B cell (primary cell): Measurements from ENCODE around the gene TMEM63A. TPM values are rescaled to one million over a fixed set of nuclear protein-coding genes. Genes with fewer than 3 reads are reported as not detected.

Experiments used
- ATAC-seq: fragments of 200-7000 bp; cut with Tn5 transposase; one replicate; pipeline ENCODE4 v1.10.0; 2021; ENCODE audit warnings: low read depth, mild to moderate bottlenecking, moderate number of reproducible peaks, moderate library complexity
- CTCF ChIA-PET: fragments of 350-600 bp; sonication (Branson Sonifier 250); formaldehyde crosslinking; loops from one replicate; lab custom pipeline; 2021; ENCODE audit warnings: antibody characterized with exemption, inconsistent platforms; lab: Charles Lee
- POLR2A ChIA-PET: fragments of 350-600 bp; sonication (Branson Sonifier 250); formaldehyde crosslinking; loops from one replicate; lab custom pipeline; 2021; ENCODE audit warnings: antibody characterized with exemption; lab: Charles Lee
- DNase-seq: peaks from one replicate; pipeline ENCODE4 v3.0.0; 2013
- H2AFZ ChIP-seq: 2 replicates; pipeline ENCODE4 v1.6.1; 2012; ENCODE audit warnings: mild to moderate bottlenecking, low read depth, low read length; ENCODE audit not compliant: insufficient read depth, poor library complexity, severe bottlenecking
- H3K27ac ChIP-seq, 2 donors: 1 replicate in 1 of 2; 2 replicates in 1 of 2; pipeline ENCODE4 v1.5.1; 2012 to 2013; ENCODE audit warnings: low read length in 2 of 2, mild to moderate bottlenecking in 2 of 2, moderate library complexity in 1 of 2
- H3K27me3 ChIP-seq, 4 experiments: fragments of 200-600 bp in 1 of 4; sonication (generic) in 1 of 4; replicated peaks in 1 of 4; 1 replicate in 2 of 4; 2 replicates in 2 of 4; pipeline versions ENCODE4 v1.6.1 to v1.7.0; 2013 to 2016; ENCODE audit warnings: low read length in 3 of 4, mild to moderate bottlenecking in 2 of 4, mixed read lengths in 1 of 4, moderate library complexity in 1 of 4; ENCODE audit not compliant: insufficient read depth in 4 of 4, control insufficient read depth in 3 of 4; ENCODE audit errors: control extremely low read depth in 1 of 4
- H3K36me3 ChIP-seq, 2 experiments: replicated peaks in 1 of 2; 1 replicate in 1 of 2; 2 replicates in 1 of 2; pipeline versions ENCODE4 v1.6.1 to v1.7.1; 2013; ENCODE audit warnings: low read length in 1 of 2; ENCODE audit not compliant: insufficient read depth in 2 of 2, control insufficient read depth in 1 of 2; ENCODE audit errors: control extremely low read depth in 1 of 2, extremely low read depth in 1 of 2
- H3K4me1 ChIP-seq, 2 donors: fragments of 200-600 bp in 1 of 2; sonication (generic) in 1 of 2; 1 replicate in 1 of 2; 2 replicates in 1 of 2; pipeline versions ENCODE4 v1.5.1 to v1.6.1; 2013 to 2017; ENCODE audit warnings: low read length in 2 of 2; ENCODE audit not compliant: control insufficient read depth in 2 of 2, insufficient read depth in 2 of 2
- H3K4me2 ChIP-seq: replicated peaks from 2 replicates; pipeline ENCODE3; 2012; ENCODE audit warnings: mild to moderate bottlenecking, low read depth, low read length; ENCODE audit not compliant: poor library complexity, severe bottlenecking
- H3K4me3 ChIP-seq, 5 experiments: fragments of 200-600 bp in 1 of 5; sonication (generic) in 1 of 5; 1 replicate in 3 of 5; 2 replicates in 2 of 5; pipeline versions ENCODE4 v1.5.1 to v1.7.0; 2011 to 2016; ENCODE audit warnings: low read length in 4 of 5, mild to moderate bottlenecking in 4 of 5, low read depth in 2 of 5, control low read depth in 1 of 5, moderate library complexity in 1 of 5; ENCODE audit not compliant: insufficient read depth in 1 of 5; ENCODE audit errors: control extremely low read depth in 1 of 5, extremely low read depth in 1 of 5
- H3K79me2 ChIP-seq: fragments of 200-600 bp; sonication (generic); one replicate; pipeline ENCODE4 v1.6.0; 2016; ENCODE audit warnings: low read length; ENCODE audit not compliant: control insufficient read depth, insufficient read depth
- H3K9ac ChIP-seq: fragments of 200-600 bp; sonication (generic); 2 replicates; pipeline ENCODE4 v1.6.1; 2017; ENCODE audit warnings: mild to moderate bottlenecking, low read length, moderate library complexity
- H3K9me3 ChIP-seq, 3 donors: one replicate each; pipeline versions ENCODE4 v1.6.1 to v1.7.1; 2013; ENCODE audit warnings: low read length in 2 of 3; ENCODE audit not compliant: control insufficient read depth in 2 of 3, insufficient read depth in 1 of 3; ENCODE audit errors: control extremely low read depth in 1 of 3
- H4K20me1 ChIP-seq: 2 replicates; pipeline ENCODE4 v1.6.0; 2012; ENCODE audit warnings: mild to moderate bottlenecking, low read length; ENCODE audit not compliant: insufficient read depth, control insufficient read depth, poor library complexity, severe bottlenecking
- H3K27ac Mint-ChIP-seq: one replicate; pipeline ENCODE4 v1.8.0; 2021; ENCODE audit warnings: mixed read lengths
- H3K27me3 Mint-ChIP-seq: one replicate; pipeline ENCODE4 v1.8.0; 2021; ENCODE audit warnings: mixed read lengths
- H3K4me1 Mint-ChIP-seq: one replicate; pipeline ENCODE4 v1.8.0; 2021; ENCODE audit warnings: mixed read lengths
- H3K4me3 Mint-ChIP-seq: one replicate; pipeline ENCODE4 v1.8.0; 2021; ENCODE audit warnings: mixed read lengths
- H3K9me3 Mint-ChIP-seq: one replicate; pipeline ENCODE4 v1.8.0; 2022; ENCODE audit warnings: mixed read lengths; ENCODE audit not compliant: insufficient read depth
- CTCF ChIP-seq: fragments of 200-600 bp; IDR thresholded peaks from one replicate; pipeline ENCODE4 v1.8.0; 2022; ENCODE audit warnings: antibody characterized with exemption, mild to moderate bottlenecking
- EZH2 ChIP-seq: IDR thresholded peaks from 2 replicates; pipeline ENCODE4 v1.6.1; 2012; ENCODE audit warnings: borderline replicate concordance, low read depth, mild to moderate bottlenecking, moderate library complexity, low read length; ENCODE audit not compliant: insufficient read depth, poor library complexity, severe bottlenecking
- WGBS: methylation state at CpG from one replicate; pipeline ENCODE4 v1.1.5; 2013; ENCODE audit warnings: missing lambda C conversion rate; ENCODE audit not compliant: insufficient coverage; 5-methylcytosine and 5-hydroxymethylcytosine counted together
- intact Hi-C: fragments of 100-400 bp; cut with micrococcal nuclease; formaldehyde crosslinking; loops from one replicate; pipeline ENCODE4 v1.10.0; 2022
- polyA plus RNA-seq: library from polyadenylated mRNA; depleted of rRNA; stranded (reverse); fragments of >200 nt; gene quantifications from 2 replicates; pipeline ENCODE4 v1.2.3, GENCODE V29; 2012
- total RNA-seq, 2 donors: library from RNA; stranded (reverse); fragments of 120-200 nt in 1 of 2; gene quantifications; 1 replicate in 1 of 2; 2 replicates in 1 of 2; pipeline versions ENCODE4 v1.2.3 to v1.2.4, GENCODE V29; 2013 to 2022

The TMEM63A gene
- total and polyA plus RNA-seq, 2 donors (not counting 1 experiment from before 2014, with no cell fraction given) = 209 to 238 TPM

GRCh38 chr1:225809842-225810578 lies 72.2 kb downstream of the TMEM63A start, which contains the start of gene EPHX1:
Gene EPHX1 (plus strand): TSS chr1:225810124. CDS start chr1:225828730, 18,606 bp downstream.
- Histone ChIP-seq H3K4me3 (peak within 1 kb of the TSS; percentile 38 to 65 (median 50)), H3K9ac (peak within 1 kb of the TSS; percentile 56), H3K36me3 (no peaks in the 10 kb centered on the region), H3K4me1 (peaks cover 5 to 14% of the 10 kb centered on the region in 2 donors), H3K9me3 (no peaks in the 10 kb centered on the region), H4K20me1 (no peaks in the 10 kb centered on the region), H3K27ac (no peak within 1 kb of the TSS), H2AFZ (peak within 1 kb of the TSS; percentile 77), H3K79me2 (no peaks in the 10 kb centered on the region), H3K27me3 (peaks cover 0 to 6% (median 3%) of the 10 kb centered on the region in 4 experiments), H3K4me2 (peak within 1 kb of the TSS; percentile 85)
- intact Hi-C loops = loop anchor here (5.0 kb wide), 1 partner anchor 33 kb away; the partner anchor contains the start of gene SRP9
- DNase-seq (peak; percentile 63), ATAC-seq (peak; percentile 85)
- TF ChIP-seq CTCF (no peak), EZH2 (no peak)
- CTCF ChIA-PET = interaction anchor here (0.9 to 1.2 kb wide), 5 partner anchors 30 to 101 kb away, joined by 3 read pairs; partner anchors contain the start of gene SRP9
- Mint-ChIP-seq H3K27ac (peak within 1 kb of the TSS; percentile 65), H3K9me3 (no peaks in the 10 kb centered on the region), H3K4me1 (peaks cover 11% of the 10 kb centered on the region), H3K27me3 (peaks cover 11% of the 10 kb centered on the region), H3K4me3 (peak within 1 kb of the TSS; percentile 88)
- POLR2A ChIA-PET = interaction anchor here (0.7 to 1.5 kb wide), 2 partner anchors 14 to 32 kb away, joined by 4 to 5 read pairs; partner anchors contain the start of gene SRP9
- under 1% methylated on average over 79 of the region's 80 CpGs for WGBS

- H3K36me3 ChIP-seq = no peaks in the 10 kb centered on the region
- no peak overlapping the region for H3K4me2 ChIP-seq
- Mint-ChIP-seq H3K4me1 (peaks cover 11% of the 10 kb centered on the region), H3K27ac (no peak overlapping the region), H3K27me3 (peaks cover 11% of the 10 kb centered on the region), H3K9me3 (no peaks in the 10 kb centered on the region), H3K4me3 (no peak overlapping the region)
- H3K27ac ChIP-seq = no peak overlapping the region
- no peaks in the 10 kb centered on the region for H3K9me3 ChIP-seq
- DNase-seq = no peak
- WGBS = 81% methylated on average over 4 of the region's 5 CpGs
- intact Hi-C loops = no loop called here
- no peak overlapping the region for H3K4me3 ChIP-seq
- H3K27me3 ChIP-seq = peaks cover 0 to 6% (median 3%) of the 10 kb centered on the region in 4 experiments
- H3K9ac ChIP-seq = no peak overlapping the region
- H4K20me1 ChIP-seq = no peaks in the 10 kb centered on the region
- ATAC-seq = no peak
- peaks cover 5 to 14% of the 10 kb centered on the region in 2 donors for H3K4me1 ChIP-seq
- POLR2A ChIA-PET = no interaction called here
- H3K79me2 ChIP-seq = no peaks in the 10 kb centered on the region
- CTCF ChIA-PET = no interaction called here
- H2AFZ ChIP-seq = no peak overlapping the region
- TF ChIP-seq CTCF = no peak
- no peak for TF ChIP-seq EZH2
Observed at GRCh38 chr1:225808136-225808535, 74.0 kb downstream of the TMEM63A start.
